Measurements from ENCODE around the gene ECHS1. TPM values are rescaled to one million over a fixed set of nuclear protein-coding genes. Genes with fewer than 3 reads are reported as not detected.

ECHS1 gene
- total RNA-seq, 2 experiments from 2014 or later = 50.7 to 51.4 TPM

- peaks cover 13% of the 10 kb centered on the region for H3K4me1 Mint-ChIP-seq (ENCODE audit: low read depth)
- H3K27ac Mint-ChIP-seq = no peak overlapping the region
- ATAC-seq = no peak
- no peak overlapping the region for H3K4me3 Mint-ChIP-seq
- no peaks in the 10 kb centered on the region for H3K27me3 Mint-ChIP-seq
- peaks cover 2% of the 10 kb centered on the region for H3K36me3 Mint-ChIP-seq (ENCODE audit: low read depth)
- no peaks in the 10 kb centered on the region for H3K9me3 Mint-ChIP-seq
- ChIA-PET POLR2A (no interaction called here), CTCF (no interaction called here)
- intact Hi-C loops (cut with micrococcal nuclease) = no loop called here
- no peak for TF ChIP-seq CTCF (IDR thresholded peaks at IDR 0.05)
- no peak for DNase-seq
These were observed 12.1 kb upstream of the ECHS1 start for GRCh38 chr10:133385214-133385613.

GRCh38 chr10:133384071-133384470 is 10.9 kb upstream of the ECHS1 start:
- TF ChIP-seq CTCF (IDR thresholded peaks at IDR 0.05) = no peak
- Mint-ChIP-seq H3K27ac (no peak overlapping the region), H3K4me3 (no peak overlapping the region), H3K9me3 (no peaks in the 10 kb centered on the region), H3K36me3 (ENCODE audit: low read depth) (peaks cover 2% of the 10 kb centered on the region), H3K27me3 (no peaks in the 10 kb centered on the region), H3K4me1 (ENCODE audit: low read depth) (peaks cover 15% of the 10 kb centered on the region)
- CTCF ChIA-PET = no interaction called here
- intact Hi-C loops (cut with micrococcal nuclease) = no loop called here
- POLR2A ChIA-PET = no interaction called here
- no peak for ATAC-seq
- DNase-seq = no peak

- intact Hi-C loops (cut with micrococcal nuclease) = no loop called here
- ATAC-seq = no peak
- H3K36me3 Mint-ChIP-seq (ENCODE audit: low read depth) = peaks cover 2% of the 10 kb centered on the region
- ChIA-PET POLR2A (no interaction called here), CTCF (no interaction called here)
- H3K9me3 Mint-ChIP-seq = no peaks in the 10 kb centered on the region
- H3K27ac Mint-ChIP-seq = no peak overlapping the region
- DNase-seq = no peak
- H3K4me1 Mint-ChIP-seq (ENCODE audit: low read depth) = peaks cover 11% of the 10 kb centered on the region
- no peak overlapping the region for H3K4me3 Mint-ChIP-seq
- no peak for TF ChIP-seq CTCF (IDR thresholded peaks at IDR 0.05)
- H3K27me3 Mint-ChIP-seq = no peaks in the 10 kb centered on the region
These were observed 10.4 kb upstream of the ECHS1 start for GRCh38 chr10:133383551-133383950.

GRCh38 chr10:133381036-133381435 is 7.9 kb upstream of the ECHS1 start:
- intact Hi-C loops (cut with micrococcal nuclease) = no loop called here

More at GRCh38 chr10:133381036-133381435, 7.9 kb upstream of the ECHS1 start:
- Mint-ChIP-seq H3K9me3 (no peaks in the 10 kb centered on the region), H3K27ac (no peak overlapping the region), H3K27me3 (no peaks in the 10 kb centered on the region), H3K36me3 (ENCODE audit: low read depth) (no peaks in the 10 kb centered on the region), H3K4me1 (ENCODE audit: low read depth) (peaks cover 4% of the 10 kb centered on the region), H3K4me3 (no peak overlapping the region)
- CTCF ChIA-PET = interaction anchor here (1.1 to 3.1 kb wide), 2 partner anchors 10 to 52 kb away, joined by 3 to 10 read pairs; no protein-coding TSS in a partner anchor
- ATAC-seq = no peak
- POLR2A ChIA-PET = no interaction called here
- no peak for TF ChIP-seq CTCF (IDR thresholded peaks at IDR 0.05)
- DNase-seq = no peak

Measured in activated CD8-positive, alpha-beta T cell treated with anti-CD3 and anti-CD28 coated beads for 36 hours (primary cell).